Stimulated activated naive CD4-positive, alpha-beta T cell treated with Interleukin-2 at 50 U/mL for 16 hours (primary cell): ENCODE results near the gene PACS1.
A peak's percentile ranks its signal among the peaks of the same experiment; 100 is the strongest.

Experiments used
- DNase-seq: peaks from one replicate; lab custom pipeline; 2025; lab: John Stamatoyannopoulos, UW

The PACS1 gene

GRCh38 chr11:66290330-66290621 lies 220.2 kb downstream of the PACS1 start:
- DNase-seq: no peak

- DNase-seq: no peak
These were observed 221.2 kb downstream of the PACS1 start for GRCh38 chr11:66291303-66291705.

- peak; percentile 23 for DNase-seq
These were observed 221.9 kb downstream of the PACS1 start, which contains the start of gene TMEM151A for GRCh38 chr11:66291706-66292542. Gene TMEM151A, plus strand, starts transcription at chr11:66291894. Its CDS starts 120 bp downstream, at chr11:66292014.

GRCh38 chr11:66292543-66293332 lies 222.7 kb downstream of the PACS1 start:
- DNase-seq: no peak

GRCh38 chr11:66293352-66293751 lies 223.3 kb downstream of the PACS1 start:
- no peak for DNase-seq

- no peak for DNase-seq
These were observed 223.9 kb downstream of the PACS1 start for GRCh38 chr11:66293777-66294625.
